T-helper 9 cell (primary cell): ENCODE measurements around the gene ARHGAP26.
"Not testable (repeated sequence)": the region's sequence is repeated elsewhere in the genome, so short reads cannot be mapped to it uniquely, and the experiment has no call there.

Experiments used
- DNase-seq: peaks from one replicate; pipeline ENCODE4 v3.0.0-alpha.2; 2020

The ARHGAP26 gene

DNA sequence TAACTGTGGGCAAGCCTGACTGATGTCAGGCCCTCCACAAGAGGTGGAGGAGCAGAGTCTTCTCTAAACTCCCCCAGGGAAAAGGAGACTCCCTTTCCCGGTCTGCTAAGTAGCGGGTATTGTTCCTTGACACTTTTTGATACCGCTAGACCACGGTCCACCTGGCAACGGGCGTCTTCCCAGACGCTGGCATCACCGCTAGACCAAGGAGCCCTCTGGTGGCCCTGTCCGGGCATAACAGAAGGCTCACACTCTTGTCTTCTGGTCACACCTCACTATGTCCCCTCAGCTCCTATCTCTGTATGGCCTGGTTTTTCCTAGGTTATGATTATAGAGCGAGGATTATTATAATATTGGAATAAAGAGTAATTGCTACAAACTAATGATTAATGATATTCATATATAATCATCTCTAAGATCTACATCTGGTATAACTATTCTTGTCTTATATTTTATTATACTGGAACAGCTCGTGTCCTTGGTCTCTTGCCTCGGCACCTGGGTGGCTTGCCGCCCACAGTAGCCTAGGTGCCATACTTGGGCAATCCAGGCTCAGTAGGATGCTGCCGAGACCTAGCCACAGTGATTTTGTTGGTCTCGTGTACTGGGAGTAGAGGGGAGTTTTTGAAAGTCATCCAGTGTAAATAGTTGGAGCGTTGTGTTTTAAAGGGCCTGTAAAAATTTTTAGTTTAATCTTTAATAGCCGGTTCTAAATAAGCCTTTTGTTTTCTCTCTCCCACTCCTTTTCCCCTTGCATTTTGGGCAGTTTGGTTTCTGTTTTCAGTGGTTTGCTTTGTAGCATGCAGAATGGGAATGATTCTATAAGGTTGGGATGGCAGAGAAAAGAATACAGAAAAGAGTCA lies 195.3 kb downstream of the ARHGAP26 start:
- DNase-seq = not testable (repeated sequence)

DNA sequence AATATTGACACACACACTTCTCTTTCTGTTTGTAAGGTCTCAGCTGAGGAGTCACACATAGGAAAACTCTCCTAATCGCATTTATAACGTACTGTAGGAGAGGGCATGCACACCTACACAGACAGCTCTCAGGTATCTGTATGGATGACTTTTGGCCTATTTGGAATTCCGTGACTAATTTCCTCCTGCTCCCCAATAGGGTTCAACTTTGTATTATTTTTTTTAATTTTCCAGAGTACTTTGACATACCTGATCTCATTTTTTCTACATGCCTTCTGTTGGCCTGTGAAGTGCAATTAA lies 195.9 kb downstream of the ARHGAP26 start:
- DNase-seq = no peak

DNA sequence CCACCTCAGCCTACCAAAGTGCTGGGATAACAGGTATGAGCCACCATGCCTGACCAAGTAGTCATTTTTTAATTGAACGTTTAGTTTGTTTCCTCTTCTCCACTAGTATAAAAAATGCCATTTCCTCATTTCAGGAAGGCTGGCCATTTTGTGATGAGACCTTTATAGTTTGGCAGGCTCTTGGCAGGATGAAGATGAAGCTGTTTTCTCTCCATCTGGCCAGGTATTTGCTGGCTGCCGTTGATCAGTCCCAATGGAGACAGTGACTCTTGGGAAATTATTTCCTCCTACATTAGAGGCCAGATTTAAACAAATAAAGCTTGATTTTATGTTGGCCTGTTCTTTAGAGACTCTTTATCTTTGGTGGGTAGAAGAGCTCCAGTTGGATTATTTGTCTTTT lies 199.0 kb downstream of the ARHGAP26 start:
- DNase-seq = no peak

DNA sequence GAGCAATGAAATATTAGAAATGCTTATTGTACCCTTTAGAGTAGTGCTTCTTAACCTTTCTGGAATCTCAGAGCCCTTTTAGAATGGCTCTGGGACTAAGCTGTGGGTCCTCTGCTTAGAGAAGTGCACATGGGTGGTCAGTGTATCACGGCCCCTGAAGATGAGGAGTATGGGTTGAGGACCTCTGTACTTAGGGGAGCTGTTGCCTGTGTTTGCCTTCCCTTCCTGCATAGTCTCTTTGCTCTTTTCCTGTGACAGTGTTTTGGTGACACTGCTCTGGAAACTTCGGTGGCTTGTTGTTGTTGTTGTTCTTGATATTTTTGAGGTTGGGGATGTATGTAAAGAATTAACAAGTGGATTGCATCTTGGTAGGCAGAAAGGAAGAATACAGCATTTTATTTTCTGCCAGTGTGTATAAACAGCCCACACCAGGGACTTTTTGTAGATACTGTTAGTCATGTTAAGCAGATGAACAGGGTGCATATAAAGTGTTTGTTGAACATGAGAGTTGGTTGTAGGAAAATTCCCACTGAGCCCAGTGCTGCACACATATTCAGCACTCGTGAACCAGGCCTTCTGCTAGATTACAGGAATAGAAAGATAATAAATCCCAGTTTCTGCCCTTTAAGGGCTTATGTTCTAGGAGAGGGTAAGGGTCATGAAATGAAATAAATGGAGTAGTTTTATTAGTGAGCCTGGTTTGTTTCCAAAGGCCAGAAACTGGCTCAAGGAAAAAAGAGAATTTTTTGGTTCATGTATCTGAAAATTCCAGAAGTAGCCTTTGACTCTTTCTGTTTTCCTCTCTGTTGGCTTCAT lies 199.7 kb downstream of the ARHGAP26 start:
- DNase-seq = no peak

DNA sequence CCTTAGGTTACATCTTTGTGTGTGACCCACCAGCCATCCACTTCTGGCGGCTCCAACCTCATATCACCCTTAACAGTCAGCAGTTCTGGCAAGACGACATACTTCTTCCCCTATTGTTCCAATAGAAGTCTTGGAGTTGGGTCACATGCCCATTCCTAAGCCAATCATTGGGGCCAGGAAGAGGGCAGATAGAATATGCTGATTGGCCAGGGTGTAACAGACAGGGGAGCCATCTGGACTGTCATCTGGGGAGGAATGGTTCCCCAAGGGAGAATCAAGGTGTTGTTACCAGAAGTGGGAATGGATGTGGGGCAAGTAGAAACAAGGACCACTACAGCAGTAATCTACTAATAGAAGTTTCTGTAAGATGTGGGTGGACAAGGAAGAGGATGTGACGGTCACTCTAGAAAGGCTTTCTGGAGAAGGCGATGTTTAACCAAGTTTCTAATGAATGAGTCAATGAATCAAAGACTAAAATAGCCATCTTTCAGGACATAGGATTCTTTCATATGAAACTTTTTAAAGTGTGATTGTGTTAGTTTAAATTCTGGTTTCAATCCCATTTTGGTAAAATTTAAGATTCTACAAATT lies 200.4 kb downstream of the ARHGAP26 start:
- DNase-seq = no peak

DNA sequence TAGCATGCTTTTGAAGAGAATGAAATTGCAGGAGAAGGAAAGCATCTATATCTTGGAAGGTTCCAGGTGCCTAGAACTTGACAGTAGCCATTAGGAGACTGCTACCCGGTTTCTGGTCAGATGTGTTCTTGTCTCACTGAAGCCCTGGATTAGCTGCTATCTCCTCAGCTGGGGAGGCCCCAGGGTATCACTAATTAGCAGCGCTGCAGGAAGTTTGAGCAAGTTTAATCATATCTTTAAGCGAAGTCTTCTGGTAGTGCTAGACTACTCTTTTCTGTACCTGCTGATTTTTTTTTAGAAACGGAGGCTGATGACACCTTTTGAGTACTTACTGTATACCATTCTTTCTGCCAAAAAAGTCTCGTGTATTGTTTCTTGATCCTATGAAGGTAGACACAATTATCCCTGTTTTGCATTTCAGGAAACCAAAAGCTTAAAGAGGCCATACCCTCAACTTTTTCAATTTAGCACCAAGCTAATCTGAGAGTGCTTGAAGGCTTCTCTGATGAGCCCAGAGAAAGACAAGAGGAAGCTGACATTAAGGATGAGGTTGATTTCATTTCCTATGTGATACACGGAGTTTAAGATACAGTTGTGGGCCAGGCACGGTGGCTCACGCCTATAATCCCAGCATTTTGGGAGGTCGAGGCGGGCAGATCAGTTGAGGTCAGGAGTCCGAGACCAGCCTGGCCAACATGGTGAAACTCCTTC lies 201.3 kb downstream of the ARHGAP26 start:
- DNase-seq = no peak

DNA sequence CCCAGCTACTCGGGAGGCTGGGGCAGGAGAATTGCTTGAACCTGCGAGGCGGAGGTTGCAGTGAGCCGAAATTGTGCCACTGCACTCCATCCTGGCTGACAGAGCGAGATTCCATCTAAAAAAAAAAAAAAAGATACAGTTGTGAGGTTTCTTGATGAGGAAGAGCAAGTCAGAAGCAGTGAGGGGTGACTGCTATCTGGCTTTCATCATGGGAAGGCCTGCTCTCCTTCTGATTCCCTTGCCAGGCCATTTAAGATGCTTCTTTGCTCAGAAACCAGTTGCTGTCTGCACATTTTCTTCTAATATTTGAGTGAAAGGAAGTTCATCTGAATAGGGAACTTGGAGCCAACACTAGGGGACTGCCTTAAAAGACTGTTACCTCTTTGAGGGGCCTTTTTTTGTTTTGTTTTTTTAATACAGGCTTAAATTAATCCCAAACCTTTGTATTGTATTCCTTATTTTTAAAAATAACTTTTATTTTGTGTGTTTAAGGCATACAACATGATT lies 201.9 kb downstream of the ARHGAP26 start:
- DNase-seq = no peak

DNA sequence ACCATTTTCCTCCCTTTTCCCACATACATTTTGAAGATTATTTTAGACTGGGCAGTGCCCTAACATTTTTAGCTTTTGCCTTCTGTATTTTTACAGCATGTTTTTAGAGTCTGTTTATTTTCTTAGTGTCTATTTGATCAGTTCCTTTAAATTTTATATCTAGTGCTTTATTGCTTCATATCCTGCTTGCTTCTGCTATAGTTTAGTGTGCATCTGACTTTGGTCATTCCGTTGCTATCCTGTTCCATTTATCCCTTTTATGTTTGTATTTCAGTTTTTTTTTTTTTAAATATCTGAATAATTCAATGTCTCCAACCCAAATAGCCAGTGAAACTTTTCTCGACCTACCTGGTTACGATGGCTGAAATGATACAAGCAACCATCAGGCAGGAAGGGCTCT lies 203.8 kb downstream of the ARHGAP26 start:
- no peak for DNase-seq

DNA sequence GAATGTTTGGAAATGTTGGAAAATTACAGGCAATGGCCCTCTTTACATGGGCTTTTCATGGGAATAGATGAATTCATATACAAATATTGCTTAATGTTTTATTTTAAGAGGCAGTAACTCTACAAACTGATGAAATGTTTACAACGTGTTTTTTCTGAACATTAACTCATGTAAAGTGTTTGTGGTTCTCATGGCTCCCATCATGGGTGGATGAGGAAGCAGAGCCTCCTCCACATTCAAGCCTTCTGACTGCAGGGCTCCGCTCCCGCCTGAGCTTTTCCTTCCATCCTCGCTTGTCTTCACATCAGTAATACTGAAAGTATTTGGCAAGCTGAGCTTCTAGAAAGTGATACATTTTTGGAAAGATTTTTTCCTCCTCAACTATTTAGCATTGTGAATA lies 204.2 kb downstream of the ARHGAP26 start:
- no peak for DNase-seq

DNA sequence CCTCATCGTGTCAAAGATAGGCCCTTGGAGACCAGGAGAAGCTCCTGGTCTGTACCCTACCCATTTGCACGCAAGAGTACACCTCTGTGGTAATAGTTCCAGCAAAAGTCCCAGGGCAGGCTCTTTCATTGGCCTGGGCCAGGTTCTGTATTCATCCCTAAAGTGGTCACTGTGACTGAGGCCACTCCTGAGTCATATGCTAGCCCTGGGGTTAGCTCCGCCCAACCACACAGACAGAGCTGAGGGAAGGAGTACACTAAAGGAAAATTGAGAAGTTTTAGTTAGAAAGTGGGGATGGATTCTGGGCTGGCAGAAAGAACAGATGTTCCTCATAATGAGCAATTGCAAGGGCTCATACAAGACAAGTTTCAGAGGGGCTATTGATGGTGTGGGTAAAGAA lies 206.7 kb downstream of the ARHGAP26 start:
- DNase-seq = no peak

DNA sequence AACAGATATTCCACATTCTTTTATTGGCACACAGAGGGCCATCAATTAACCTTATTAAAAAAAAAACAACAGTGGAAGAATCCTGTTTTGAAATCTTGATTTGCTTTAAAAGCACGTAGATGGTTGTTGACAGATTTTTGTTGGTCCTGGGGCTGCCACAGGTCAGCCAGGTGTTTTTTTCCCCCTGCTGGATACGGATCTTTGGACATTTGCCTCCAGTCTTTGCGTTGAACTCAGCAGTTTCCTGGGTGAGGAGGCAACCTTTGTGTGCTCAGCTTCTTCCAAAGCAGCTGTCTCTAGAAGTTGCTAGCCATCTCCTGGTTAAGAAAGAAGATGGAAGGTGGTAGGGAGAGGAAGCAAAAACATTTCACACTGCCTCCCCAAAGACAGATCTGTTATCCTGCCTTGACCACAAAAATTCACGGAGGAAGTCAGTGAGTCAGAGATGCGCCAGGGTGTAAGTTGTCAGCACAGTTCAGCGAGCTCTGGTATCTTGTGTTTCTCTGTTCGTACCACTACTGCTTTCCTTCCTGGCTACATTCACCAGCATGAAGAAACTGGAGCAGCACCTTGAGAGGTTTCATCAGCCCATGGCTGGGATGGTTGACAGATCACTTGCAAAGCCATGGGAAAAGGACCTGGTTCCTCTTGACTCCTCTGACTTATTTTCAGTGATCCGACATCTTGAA lies 207.3 kb downstream of the ARHGAP26 start:
- DNase-seq = peak; percentile 29

DNA sequence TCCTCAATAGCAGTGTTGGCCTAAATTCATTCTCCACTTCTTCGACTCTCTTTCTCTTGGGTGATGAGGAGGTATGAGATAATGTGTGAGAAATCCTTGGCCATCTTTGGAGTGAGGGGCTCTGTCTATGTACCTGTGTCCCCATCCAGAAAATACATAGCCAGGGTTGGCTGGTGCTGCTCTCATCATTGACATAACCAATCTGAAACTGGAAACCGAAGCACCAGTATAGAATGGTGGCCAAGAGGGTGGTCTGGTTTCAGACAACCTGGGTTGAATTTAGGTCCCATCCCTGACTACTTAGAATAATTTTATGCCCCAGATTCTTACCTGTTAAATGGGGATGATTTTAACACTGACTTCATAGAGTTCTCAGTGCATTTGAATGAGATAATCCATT lies 208.1 kb downstream of the ARHGAP26 start:
- no peak for DNase-seq

DNA sequence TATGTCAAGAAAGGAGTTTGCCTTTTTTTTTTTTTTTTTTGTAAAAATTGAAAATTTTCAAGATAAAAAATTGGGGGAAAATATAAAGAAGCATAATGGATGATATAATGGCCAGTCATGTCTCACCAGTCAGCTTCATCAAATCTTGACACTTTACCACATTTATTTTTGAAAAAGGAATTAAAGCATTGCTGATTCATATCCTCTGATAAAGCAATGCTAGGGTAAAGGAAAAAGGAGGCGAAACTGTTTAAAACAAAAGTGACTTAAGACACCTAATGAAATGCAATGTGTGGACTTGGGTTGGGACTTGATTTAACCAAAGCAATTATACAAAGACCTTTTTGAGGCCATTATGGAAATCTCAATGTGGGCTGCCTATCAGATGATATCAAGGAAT lies 208.5 kb downstream of the ARHGAP26 start:
- DNase-seq = no peak

DNA sequence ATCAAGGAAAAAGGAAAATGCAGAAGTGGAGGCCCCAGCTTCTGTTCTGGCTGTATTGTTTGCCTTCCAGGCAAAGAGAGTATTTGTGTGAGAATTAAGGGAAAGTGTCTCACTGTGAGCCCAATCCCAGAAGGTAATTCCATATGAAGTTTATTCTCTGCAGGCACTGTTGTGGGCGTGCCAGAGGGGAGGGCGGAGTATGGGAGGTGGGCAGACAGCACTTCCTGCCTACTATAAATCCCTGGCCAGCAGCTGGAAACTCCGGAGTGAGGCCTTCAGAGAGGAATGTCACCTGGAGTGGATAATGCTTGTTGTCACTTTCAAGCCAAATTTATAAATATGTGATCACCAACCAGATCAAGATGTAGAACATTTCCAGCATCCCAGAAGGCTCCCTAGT lies 209.5 kb downstream of the ARHGAP26 start:
- no peak for DNase-seq

DNA sequence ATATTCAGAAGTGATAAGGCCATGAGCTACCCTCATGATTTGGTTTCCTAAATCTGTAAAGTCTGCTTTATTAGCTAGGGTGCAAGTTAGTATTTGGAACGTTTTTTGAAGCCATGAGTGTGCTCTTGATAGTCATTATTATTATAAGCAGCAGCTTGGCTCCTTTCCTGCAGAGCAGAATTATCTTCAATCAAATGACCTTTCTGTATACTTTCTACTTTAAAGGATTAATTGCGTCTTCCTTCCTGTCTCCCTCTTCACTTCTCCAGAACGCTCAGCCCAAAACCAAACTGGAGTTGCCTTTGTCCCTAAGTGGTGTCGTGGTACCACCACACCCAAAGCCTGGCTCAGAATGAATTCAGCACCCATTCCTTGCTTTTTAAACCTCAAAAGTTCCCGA lies 211.3 kb downstream of the ARHGAP26 start:
- no peak for DNase-seq

DNA sequence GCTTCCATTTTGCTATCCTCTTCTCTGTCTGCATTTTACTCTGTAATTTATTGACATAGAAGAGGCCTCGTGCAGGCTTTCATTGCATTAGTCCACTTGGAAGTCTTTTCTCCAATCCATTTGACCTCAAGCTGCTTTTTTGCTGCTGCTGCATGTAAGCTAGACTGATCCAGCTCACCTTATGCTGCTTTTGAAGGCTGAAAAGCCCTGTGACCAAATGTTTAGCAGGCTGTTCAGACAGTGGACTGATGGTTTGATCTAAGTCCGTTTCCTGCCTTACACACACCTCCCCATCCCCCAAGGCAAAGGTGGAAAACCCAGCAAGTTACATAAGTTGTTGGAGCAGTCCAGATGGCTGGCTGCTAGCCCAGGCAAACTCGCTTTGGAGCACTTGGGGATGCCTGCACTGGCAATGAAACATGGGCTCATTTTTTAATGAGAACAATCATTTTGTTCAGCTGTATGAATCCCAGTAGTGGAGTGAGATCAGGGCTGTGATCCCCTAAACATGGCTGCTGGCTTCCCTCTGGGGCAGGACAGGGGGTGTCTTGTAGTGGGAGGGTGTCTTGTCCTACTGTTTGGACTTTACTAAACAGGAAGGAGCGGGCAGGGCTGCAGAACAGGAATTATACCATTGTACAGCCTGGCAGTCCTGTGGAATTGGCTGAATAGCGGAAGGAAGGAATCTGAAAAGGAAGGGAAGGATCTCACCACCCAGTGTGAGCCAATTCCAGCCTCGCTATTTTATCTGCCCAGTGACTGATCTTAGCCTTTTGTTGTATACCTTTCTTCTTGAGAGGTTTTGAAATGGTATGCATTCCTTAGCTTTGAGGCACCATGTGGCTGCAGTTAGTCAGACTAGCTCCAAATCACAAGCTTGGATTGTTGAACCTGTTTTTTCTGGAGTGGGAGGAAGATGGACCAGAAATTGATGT lies 212.0 kb downstream of the ARHGAP26 start:
- DNase-seq = no peak

DNA sequence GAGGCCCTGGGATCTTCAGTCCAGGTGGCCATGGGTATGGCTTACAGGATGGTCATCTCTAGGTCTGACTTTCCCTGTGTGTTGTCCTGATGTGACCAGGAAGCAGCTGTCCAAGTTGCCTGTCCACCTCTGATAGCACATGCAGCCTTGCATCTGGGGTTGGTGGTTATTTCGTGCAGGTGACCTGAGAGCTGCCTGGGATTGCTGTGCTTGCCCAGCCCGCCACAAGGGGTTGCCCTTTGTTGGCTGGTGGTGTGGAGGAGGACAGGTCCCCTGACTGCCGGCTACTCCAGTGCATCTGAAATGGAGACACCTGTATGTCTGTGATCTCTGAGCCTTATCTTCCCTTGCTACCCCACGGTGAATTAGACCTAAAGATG lies 212.6 kb downstream of the ARHGAP26 start:
- no peak for DNase-seq

DNA sequence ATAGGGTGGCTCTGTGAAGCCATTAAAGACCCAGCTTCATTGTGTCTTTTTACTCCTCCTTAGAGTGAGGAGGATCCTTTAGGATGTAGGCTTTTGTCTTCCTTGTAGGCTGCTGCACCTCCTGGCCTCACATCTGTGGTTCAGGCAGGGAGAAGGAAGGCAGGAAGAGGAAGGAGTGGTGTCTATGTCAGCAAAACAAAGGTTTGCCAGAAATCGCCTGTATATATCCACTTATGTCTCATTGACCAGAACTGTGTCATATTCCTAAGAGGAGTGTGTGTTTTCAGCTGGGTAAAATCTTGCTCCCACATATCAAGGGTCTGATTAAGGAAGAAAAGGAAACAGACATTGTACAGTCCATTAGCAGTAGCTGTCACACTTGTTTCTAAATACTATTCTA lies 213.8 kb downstream of the ARHGAP26 start:
- DNase-seq = no peak

DNA sequence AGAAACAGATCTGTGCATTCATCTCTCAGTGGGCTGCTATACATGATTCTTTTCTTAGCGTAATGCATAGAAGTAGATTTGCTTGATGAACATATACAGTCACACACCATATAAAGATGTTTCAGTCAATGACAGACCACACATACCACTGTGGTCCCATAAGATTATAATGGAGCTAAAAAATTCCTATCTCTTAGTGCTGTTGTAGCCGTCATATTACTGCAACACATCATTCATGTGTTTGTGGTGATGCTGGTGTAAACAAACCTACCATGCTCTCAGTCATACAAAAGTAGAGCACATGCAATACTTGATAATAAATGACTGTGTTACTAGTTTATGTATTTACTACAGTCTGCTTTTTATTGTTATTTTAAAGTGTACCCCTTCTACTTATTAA lies 214.3 kb downstream of the ARHGAP26 start:
- DNase-seq = no peak

DNA sequence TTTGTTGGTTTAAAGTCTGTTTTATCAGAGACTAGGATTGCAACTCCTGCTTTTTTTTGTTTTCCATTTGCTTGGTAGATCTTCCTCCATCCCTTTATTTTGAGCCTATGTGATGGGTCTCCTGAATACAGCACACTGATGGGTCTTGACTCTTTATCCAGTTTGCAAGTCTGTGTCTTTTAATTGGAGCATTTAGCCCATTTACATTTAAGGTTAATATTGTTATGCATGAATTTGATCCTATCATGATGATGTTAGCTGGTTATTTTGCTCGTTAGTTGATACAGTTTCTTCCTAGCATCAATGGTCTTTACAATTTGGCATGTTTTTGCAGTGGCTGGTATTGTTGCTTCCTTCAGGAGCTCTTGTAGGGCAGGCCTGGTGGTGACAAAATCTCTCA lies 219.1 kb downstream of the ARHGAP26 start:
- not testable (repeated sequence) for DNase-seq

DNA sequence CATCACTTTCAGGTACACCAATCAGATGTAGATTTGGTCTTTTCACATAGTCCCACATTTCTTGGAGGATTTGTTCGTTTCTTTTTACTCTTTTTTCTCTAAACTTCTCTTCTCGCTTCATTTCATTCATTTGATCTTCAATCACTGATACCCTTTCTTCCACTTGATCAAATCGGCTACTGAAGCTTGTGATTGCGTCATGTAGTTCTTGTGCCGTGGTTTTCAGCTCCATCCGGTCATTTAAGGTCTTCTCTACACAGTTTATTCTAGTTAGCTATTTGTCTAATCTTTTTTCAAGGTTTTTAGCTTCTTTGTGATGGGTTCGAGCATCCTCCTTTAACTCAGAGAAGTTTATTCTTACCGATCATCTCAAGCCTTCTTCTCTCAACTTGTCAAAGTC lies 219.9 kb downstream of the ARHGAP26 start:
- DNase-seq = not testable (repeated sequence)
